GM12892 (cell line): ENCODE measurements around the gene BSN.

Experiments
- POLR2A ChIP-seq: IDR thresholded peaks from 2 replicates; pipeline ENCODE4 v1.6.1; 2011; ENCODE audit warnings: low read depth, low read length, control low read depth
- POLR2AphosphoS5 ChIP-seq: IDR thresholded peaks from 2 replicates; pipeline ENCODE4 v1.6.1; 2011; ENCODE audit warnings: low read depth, low read length, control low read depth
- TAF1 ChIP-seq: IDR thresholded peaks from 2 replicates; pipeline ENCODE4 v1.6.1; 2011; ENCODE audit warnings: low read depth, mild to moderate bottlenecking, control low read depth, low read length, borderline replicate concordance

- TF ChIP-seq TAF1 (no peak), POLR2A (no peak), POLR2AphosphoS5 (no peak)
These were observed 102.3 kb downstream of the BSN start for GRCh38 chr3:49656541-49657112.
